Stimulated activated CD4-positive, alpha-beta T cell treated with anti-CD3 and anti-CD28 coated beads, TNF-alpha, amount 100 ng/mL, for 24 hours (primary cell): ENCODE data around the gene MEX3C.

ENCODE experiments used
- DNase-seq, 3 experiments: peaks; one replicate each; pipeline ENCODE4 v3.0.0-alpha.2; 2020; ENCODE audit warnings: low read depth in 3 of 3

MEX3C gene

GRCh38 chr18:51197661-51198424 lies at the start of gene MEX3C:
TSS of gene MEX3C (minus strand) at chr18:51197681. CDS start at chr18:51197320, 361 bp downstream.
- DNase-seq: peak; percentile 99

DNA sequence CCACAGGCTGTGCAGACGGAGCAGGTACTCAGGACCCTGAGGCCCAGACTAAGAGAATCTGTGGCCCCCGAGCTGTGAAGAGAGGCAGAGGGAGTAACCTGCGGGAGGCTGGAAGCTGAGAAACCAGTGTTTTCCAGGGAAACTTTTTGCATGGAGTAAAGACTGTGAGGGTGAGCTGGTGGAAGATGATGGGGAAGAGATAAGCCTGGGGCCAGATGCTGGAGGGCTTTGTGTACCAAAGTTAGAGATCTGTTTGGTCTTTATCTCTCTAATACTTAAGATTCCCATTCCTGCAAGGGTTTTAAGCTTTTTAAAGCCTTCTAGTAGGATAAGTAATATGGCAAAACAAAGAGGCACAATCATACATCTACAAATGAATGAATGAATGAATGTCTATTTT lies 43.7 kb upstream of the MEX3C start:
- DNase-seq: no peak

GRCh38 chr18:51236225-51236624 lies 38.7 kb upstream of the MEX3C start:
- no peak for DNase-seq

- peak in 2 of 3 experiments; percentile 1 to 41 for DNase-seq
Observed at GRCh38 chr18:51235009-51235789, 37.7 kb upstream of the MEX3C start.

- no peak for DNase-seq
Observed at GRCh38 chr18:51234117-51235008, 36.9 kb upstream of the MEX3C start.

- DNase-seq: no peak
Observed at GRCh38 chr18:51229328-51229727, 31.8 kb upstream of the MEX3C start.

- DNase-seq: no peak
Observed at GRCh38 chr18:51227660-51228059, 30.2 kb upstream of the MEX3C start.

DNA sequence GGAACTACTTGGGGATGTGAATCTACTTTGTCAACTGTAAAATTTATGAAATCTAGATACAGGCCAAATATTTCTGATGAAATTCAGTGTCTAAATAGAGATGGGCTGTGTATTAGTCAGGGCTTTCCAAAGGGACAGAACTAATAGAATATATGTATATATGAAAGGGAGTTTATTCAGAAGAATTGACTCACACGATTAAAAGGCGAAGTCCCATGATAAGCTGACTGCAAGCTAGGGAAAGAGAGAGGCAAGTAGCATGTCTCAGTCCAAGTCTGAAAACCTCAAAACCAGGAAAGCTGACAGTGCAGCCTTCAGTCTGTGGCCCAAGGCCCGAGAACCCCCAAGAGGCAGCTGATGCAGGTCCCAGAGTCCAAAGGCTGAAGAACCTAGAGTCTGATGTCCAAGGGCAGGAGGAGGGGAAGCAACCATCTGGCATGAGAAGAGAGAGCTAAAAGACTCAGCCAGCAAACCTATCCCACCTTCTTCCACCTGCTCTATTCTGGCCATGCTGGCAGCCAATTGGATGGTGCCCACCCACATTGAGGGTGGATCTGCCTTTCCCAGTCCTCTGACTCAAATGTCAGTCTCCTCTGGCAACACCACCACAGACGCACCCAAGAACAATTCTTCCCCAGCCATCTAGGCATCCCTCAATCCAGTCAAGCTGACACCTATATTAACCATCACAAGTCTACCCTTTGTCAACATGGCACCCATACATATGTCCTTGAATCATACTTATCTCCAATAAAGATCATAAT lies 29.3 kb upstream of the MEX3C start:
- no peak for DNase-seq

- no peak for DNase-seq
Observed at GRCh38 chr18:51226068-51226467, 28.6 kb upstream of the MEX3C start.

DNA sequence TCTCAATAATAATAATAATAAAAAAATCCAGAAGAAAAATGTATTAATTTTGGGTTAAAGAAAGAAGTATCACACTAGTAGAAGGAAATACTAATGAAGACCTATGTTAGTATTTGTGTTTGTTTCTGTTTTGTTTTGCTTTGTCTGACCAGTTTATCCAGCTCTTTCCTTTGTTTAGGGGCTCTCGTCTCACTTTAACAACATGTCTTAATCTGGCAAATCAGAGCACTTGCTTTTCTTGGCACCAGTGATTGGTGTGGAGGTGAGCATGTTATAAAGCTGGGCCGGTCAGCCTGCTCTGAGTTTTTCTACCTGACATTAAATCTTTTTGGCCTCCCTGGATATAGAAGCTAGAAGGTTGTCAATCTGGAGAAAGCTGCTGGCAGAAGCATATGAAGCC lies 15.1 kb upstream of the MEX3C start:
- no peak for DNase-seq

- peak in 1 of 3 experiments; percentile 41 for DNase-seq
Observed at GRCh38 chr18:51211552-51211951, 14.1 kb upstream of the MEX3C start.

- DNase-seq: peak in 1 of 3 experiments; percentile 27
Observed at GRCh38 chr18:51196811-51197660, 445 bp downstream of the MEX3C start.

DNA sequence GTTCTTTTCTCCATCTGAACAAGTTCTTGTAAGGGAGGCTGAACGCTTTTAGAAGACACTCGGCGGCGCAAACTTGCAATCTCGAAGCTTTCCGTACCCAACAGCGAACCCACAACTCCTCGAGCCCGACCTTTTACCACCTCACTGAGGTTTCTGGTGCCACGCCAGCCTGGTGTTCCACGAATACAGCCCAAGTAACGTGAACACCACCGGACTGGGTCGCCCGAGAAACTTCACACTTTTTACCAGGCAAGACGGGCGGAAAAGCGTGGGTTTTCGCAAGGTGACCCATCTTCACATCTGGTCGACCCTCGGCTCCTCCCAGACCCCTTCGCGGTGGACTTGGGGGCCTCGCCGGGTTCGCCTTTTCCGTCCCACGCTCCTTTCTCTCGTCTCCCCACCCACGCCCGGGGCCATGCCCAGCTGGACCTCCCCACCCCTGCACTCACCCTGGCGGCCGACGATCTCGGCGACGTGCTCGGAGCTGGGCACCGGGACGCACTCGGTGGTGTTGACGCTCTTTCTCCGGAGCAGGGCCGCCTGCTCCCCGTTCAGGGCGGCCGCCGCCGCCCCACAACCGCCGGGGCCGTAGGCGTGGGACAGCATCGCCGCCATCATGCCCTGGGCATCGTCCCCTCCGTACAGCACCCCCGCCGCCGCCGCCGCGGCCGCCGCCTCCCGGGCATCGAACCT lies 1.2 kb downstream of the MEX3C start:
- DNase-seq: peak in 2 of 3 experiments; percentile 22 to 41

DNA sequence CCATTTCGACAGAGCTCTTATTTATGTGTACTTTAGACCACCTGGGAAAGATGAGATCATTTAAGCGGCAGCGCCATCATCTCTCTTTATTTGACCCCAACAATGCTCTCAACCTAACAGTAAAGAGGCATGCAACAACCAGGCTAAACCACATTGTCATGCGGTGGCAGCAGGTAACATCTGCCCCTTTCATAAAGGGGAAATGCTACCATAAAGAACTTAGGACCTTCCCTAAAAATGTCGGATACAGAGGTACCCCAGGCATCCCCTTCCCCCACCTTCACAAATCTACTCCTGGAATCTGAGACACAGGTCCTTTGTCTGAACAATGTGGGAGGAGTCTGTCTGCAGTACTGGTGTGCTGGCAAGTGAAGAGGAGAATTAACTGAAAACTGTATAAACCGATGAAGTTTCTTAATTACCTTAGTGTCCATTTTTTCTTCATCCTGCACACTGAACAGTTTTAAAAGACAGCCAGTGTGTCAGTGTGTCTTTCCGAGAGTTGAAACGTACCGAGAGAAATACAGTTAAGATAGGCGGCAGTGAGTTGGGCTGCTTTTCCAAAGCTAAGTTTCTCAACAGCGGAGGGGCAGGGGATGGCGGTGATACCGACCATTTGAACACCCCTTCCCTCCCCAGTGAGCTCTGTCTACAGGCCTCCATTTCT lies 1.9 kb downstream of the MEX3C start:
- no peak for DNase-seq

DNA sequence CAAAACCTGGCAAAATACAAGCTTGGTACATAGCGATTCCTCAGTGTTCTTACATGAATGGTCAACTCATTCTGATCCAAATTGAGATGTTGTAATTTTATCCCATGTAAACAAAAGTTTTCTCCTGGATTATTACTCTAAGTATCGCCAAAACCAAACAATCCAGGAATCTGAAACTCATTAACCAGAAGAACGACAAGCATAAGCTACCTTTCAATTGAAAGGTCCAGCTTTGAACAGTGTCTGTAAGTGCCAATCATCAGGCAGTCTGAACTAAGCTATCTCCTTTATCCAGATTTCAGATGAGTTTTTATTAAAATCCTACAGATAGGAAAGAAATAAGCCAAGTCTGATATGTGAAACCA lies 2.4 kb downstream of the MEX3C start:
- no peak for DNase-seq

- no peak for DNase-seq
Observed at GRCh38 chr18:51194604-51195003, 2.9 kb downstream of the MEX3C start.

- DNase-seq: no peak
Observed at GRCh38 chr18:51193621-51194287, 3.7 kb downstream of the MEX3C start.

- no peak for DNase-seq
Observed at GRCh38 chr18:51192696-51193095, 4.8 kb downstream of the MEX3C start.

DNA sequence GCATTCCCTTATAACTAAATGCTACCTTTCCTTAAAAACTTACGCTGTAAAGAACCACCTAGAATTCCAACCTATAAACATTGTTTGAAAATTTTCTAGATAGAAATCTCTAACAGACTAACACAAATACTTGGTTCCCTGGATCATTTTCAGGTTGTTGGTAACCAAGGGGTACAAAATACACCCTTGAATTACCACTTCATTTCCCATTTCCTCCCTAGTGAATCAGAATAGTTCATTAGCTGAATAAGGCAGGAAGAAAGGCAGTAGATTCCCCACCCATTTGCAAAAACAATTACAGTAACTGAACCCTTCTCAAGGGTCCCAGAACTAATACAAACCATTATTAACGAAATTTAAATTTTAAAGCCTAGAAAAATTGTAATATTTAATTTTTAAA lies 5.5 kb downstream of the MEX3C start:
- no peak for DNase-seq
